HepG2 (cell line): ENCODE results near the gene LRRC55. TPM values are rescaled to one million over a fixed set of nuclear protein-coding genes. Genes with fewer than 3 reads are reported as not detected.

ENCODE experiments used
- ATAC-seq: fragments of 200-7000 bp; cut with Tn5 transposase; 3 replicates; pipeline ENCODE4 v1.9.1; 2020; ENCODE audit warnings: mild to moderate bottlenecking, moderate library complexity
- BruUV-seq: library from RNA; stranded (reverse); fragments of 400-500 nt; replicated peaks from 2 replicates; lab custom pipeline; 2021; lab: Mats Ljungman, UMichigan
- CTCF ChIA-PET: fragments of 300-600 bp; formaldehyde crosslinking; extraction: SDS; loops from one replicate; lab custom pipeline; 2021; ENCODE audit warnings: low total read pairs, inconsistent platforms, low intra/inter-chr PET ratio; lab: Yijun Ruan, JAX
- POLR2A ChIA-PET: fragments of 350-600 bp; sonication (Branson Sonifier 250); formaldehyde crosslinking; loops from one replicate; lab custom pipeline; 2020; ENCODE audit warnings: antibody characterized with exemption, inconsistent platforms; lab: Yijun Ruan, JAX
- DNase-seq: peaks from one replicate; pipeline ENCODE4 v3.0.0-alpha.2; 2015; ENCODE audit warnings: low spot score
- FAIRE-seq: peaks from 3 replicates; lab custom pipeline; 2011; peaks lifted over from hg19 to GRCh38; lab: Jason Lieb, UNC
- H2AFZ ChIP-seq: one replicate; pipeline ENCODE4 v1.6.1; 2011; ENCODE audit warnings: low read length, inconsistent platforms
- H3K27ac ChIP-seq: fragments of 300-600 bp; 3 replicates; pipeline ENCODE4 v1.8.0; 2011; ENCODE audit warnings: mixed run types, mild to moderate bottlenecking, mixed read lengths, low read length, inconsistent platforms; ENCODE audit not compliant: insufficient read depth; ENCODE audit errors: extremely low read length
- H3K27me3 ChIP-seq, 2 experiments: fragments of 200-600 bp in 1 of 2; 2 replicates in 1 of 2; 3 replicates in 1 of 2; pipeline versions ENCODE4 v1.6.0 to v1.8.0; 2011; ENCODE audit warnings: low read length in 2 of 2, mild to moderate bottlenecking in 2 of 2, moderate library complexity in 2 of 2, inconsistent platforms in 1 of 2; ENCODE audit not compliant: insufficient read depth in 2 of 2, control insufficient read depth in 1 of 2
- H3K36me3 ChIP-seq, 2 experiments: fragments of 200-600 bp in 1 of 2; replicated peaks in 1 of 2; 2 replicates in 1 of 2; 3 replicates in 1 of 2; pipeline versions ENCODE4 v1.5.1 to v1.8.0; 2011; ENCODE audit warnings: low read length in 2 of 2, inconsistent platforms in 1 of 2; ENCODE audit not compliant: insufficient read depth in 2 of 2, control insufficient read depth in 1 of 2
- H3K4me1 ChIP-seq: 2 replicates; pipeline ENCODE4 v1.5.1; 2012; ENCODE audit warnings: low read length, inconsistent platforms; ENCODE audit not compliant: insufficient read depth
- H3K4me2 ChIP-seq: 2 replicates; pipeline ENCODE4 v1.6.0; 2011; ENCODE audit warnings: low read depth, low read length, inconsistent platforms
- H3K4me3 ChIP-seq, 3 experiments: fragments of 200-600 bp in 1 of 3; sonication (generic), shearing (Covaris generic) in 1 of 3; replicated peaks in 1 of 3; 2 replicates each; pipeline ENCODE4 v1.5.1; 2011 to 2016; ENCODE audit warnings: low read length in 3 of 3, inconsistent platforms in 2 of 3, low read depth in 2 of 3, mild to moderate bottlenecking in 2 of 3, control low read depth in 1 of 3, mixed read lengths in 1 of 3; ENCODE audit not compliant: insufficient read depth in 1 of 3
- H3K79me2 ChIP-seq: one replicate; pipeline ENCODE4 v1.6.1; 2011; ENCODE audit warnings: low read length, inconsistent platforms; ENCODE audit not compliant: insufficient read depth
- H3K9ac ChIP-seq: 2 replicates; pipeline ENCODE4 v1.6.0; 2011; ENCODE audit warnings: mild to moderate bottlenecking, low read depth, low read length, inconsistent platforms; ENCODE audit not compliant: insufficient read depth
- H3K9me3 ChIP-seq: 2 replicates; pipeline ENCODE4 v1.5.1; 2012; ENCODE audit warnings: mild to moderate bottlenecking, low read length
- H4K20me1 ChIP-seq: 2 replicates; pipeline ENCODE4 v1.6.0; 2011; ENCODE audit warnings: inconsistent platforms, mild to moderate bottlenecking, low read length, moderate library complexity; ENCODE audit not compliant: insufficient read depth
- CC2D1A ChIP-seq: sonication (generic); formaldehyde crosslinking; IDR thresholded peaks from 2 replicates; pipeline ENCODE4 v1.8.1; 2023; ENCODE audit warnings: mild to moderate bottlenecking, missing genetic modification reagents
- FOXM1 ChIP-seq: sonication (generic); formaldehyde crosslinking; IDR thresholded peaks from 2 replicates; pipeline ENCODE4 v1.5.0; 2020; ENCODE audit warnings: missing genetic modification reagents
- MAFF ChIP-seq: IDR thresholded peaks from 2 replicates; pipeline ENCODE4 v1.6.1; 2011; ENCODE audit warnings: low read depth, low read length, improper control_type of control experiment
- MTA3 ChIP-seq: sonication (generic); formaldehyde crosslinking; IDR thresholded peaks from 2 replicates; pipeline ENCODE4 v1.4.0; 2020; ENCODE audit warnings: missing genetic modification reagents
- SCMH1 ChIP-seq: sonication (generic); formaldehyde crosslinking; IDR thresholded peaks from 2 replicates; pipeline ENCODE4 v1.9.0; 2021; ENCODE audit warnings: missing genetic modification reagents, mild to moderate bottlenecking, borderline replicate concordance
- ZBTB8A ChIP-seq: sonication (generic); formaldehyde crosslinking; IDR thresholded peaks from 2 replicates; pipeline ENCODE4 v1.4.0; 2020; ENCODE audit warnings: mild to moderate bottlenecking, low read depth, missing genetic modification reagents, borderline replicate concordance
- ZFP37 ChIP-seq: sonication (generic); formaldehyde crosslinking; IDR thresholded peaks from 2 replicates; pipeline ENCODE4 v1.4.0; 2020; ENCODE audit warnings: missing genetic modification reagents, borderline replicate concordance
- ZNF3 ChIP-seq: IDR thresholded peaks from 2 replicates; pipeline ENCODE4 v1.7.0; 2017; ENCODE audit warnings: inconsistent platforms
- ZNF367 ChIP-seq: sonication (generic); formaldehyde crosslinking; IDR thresholded peaks from 2 replicates; pipeline ENCODE4 v1.4.0; 2020; ENCODE audit warnings: missing genetic modification reagents, borderline replicate concordance
- ZNF484 ChIP-seq: sonication (generic); formaldehyde crosslinking; IDR thresholded peaks from 2 replicates; pipeline ENCODE4 v1.5.1; 2020; ENCODE audit warnings: mild to moderate bottlenecking, low read depth, missing genetic modification reagents, borderline replicate concordance
- WGBS: methylation state at CpG from one replicate; pipeline ENCODE4 v1.1.6; 2017; ENCODE audit warnings: low lambda C conversion rate; 5-methylcytosine and 5-hydroxymethylcytosine counted together
- in situ Hi-C: cut with HindIII; loops from 2 replicates; pipeline ENCODE4 v1.10.0; 2017; ENCODE audit warnings: low pct_unique_long_range_greater_than_20kb; ENCODE audit not compliant: extremely low pct_ligation_motif_present
- intact Hi-C: fragments of 100-400 bp; cut with micrococcal nuclease; formaldehyde crosslinking; loops from one replicate; pipeline ENCODE4 v1.10.0; 2022; ENCODE audit not compliant: unreplicated experiment
- polyA plus RNA-seq, 8 experiments: library from polyadenylated mRNA; depleted of rRNA in 3 of 8; stranded (reverse) in 7 of 8; unstranded in 1 of 8; fragments of >200 nt; fragmentation: Illumina TruSeq in 4 of 8; extraction: Trizol in 4 of 8; gene quantifications; 2 replicates each; pipeline versions ENCODE4 v1.2.1 to v1.2.3, GENCODE V29; 2011 to 2016; ENCODE audit warnings: low read depth in 4 of 8, missing spikeins in 1 of 8, mixed read lengths in 1 of 8; ENCODE audit not compliant: insufficient read depth in 1 of 8
- total RNA-seq, 5 experiments: library from RNA; depleted of rRNA; stranded (reverse); fragments of >200 nt; fragmentation: Illumina TruSeq; extraction: Trizol; gene quantifications; 2 replicates each; pipeline ENCODE4 v1.2.3, GENCODE V29; 2016; ENCODE audit warnings: low read depth in 1 of 5

Gene LRRC55
- total and polyA plus RNA-seq, 2 of the 13 experiments (the other 11 are each of a cell fraction or from before 2014, with no cell fraction given) = not detected

GRCh38 chr11:57144531-57145320 lies 37.0 kb upstream of the LRRC55 start:
- Histone ChIP-seq H3K4me2 (no peak overlapping the region), H3K9ac (no peak overlapping the region), H3K79me2 (no peaks in the 10 kb centered on the region), H4K20me1 (no peaks in the 10 kb centered on the region), H3K27me3 (peaks cover 0 to 10% of the 10 kb centered on the region in 2 experiments; a peak in 2 of 5 replicates), H2AFZ (no peak overlapping the region), H3K4me3 (no peak overlapping the region)
- POLR2A ChIA-PET = no interaction called here
- no TSS peak for BruUV-seq
- DNase-seq (no peak), FAIRE-seq (no peak)
- CTCF ChIA-PET = no interaction called here
- 5% methylated on average over 9 of the region's 9 CpGs for WGBS
- in situ Hi-C loops (no loop called here), intact Hi-C loops (no loop called here)
- TF ChIP-seq MTA3 (CRISPR knock-in tag) (no peak), SCMH1 (CRISPR knock-in tag) (no peak), FOXM1 (CRISPR knock-in tag) (no peak)
- TF ChIP-seq, all 625 proteins: peak for 0
- no peaks in the 10 kb centered on the region for H3K4me1 ChIP-seq
- no peaks in the 10 kb centered on the region for H3K9me3 ChIP-seq
- ATAC-seq = no peak
- no peaks in the 10 kb centered on the region for H3K36me3 ChIP-seq
- no peak overlapping the region for H3K27ac ChIP-seq

GRCh38 chr11:57146301-57146700 lies 35.5 kb upstream of the LRRC55 start:
- DNase-seq = no peak
- POLR2A ChIA-PET = no interaction called here
- ATAC-seq = no peak
- TF ChIP-seq ZNF367 (no peak), ZNF484 (CRISPR knock-in tag) (no peak), ZFP37 (no peak), CC2D1A (CRISPR knock-in tag) (no peak), ZNF3 (CRISPR knock-in tag) (no peak), MAFF (no peak), ZBTB8A (no peak)
- TF ChIP-seq, all 625 proteins: peak for 0
- H3K79me2 ChIP-seq = no peaks in the 10 kb centered on the region
- H3K27ac ChIP-seq = no peak overlapping the region
- peaks cover 0 to 10% of the 10 kb centered on the region in 2 experiments; a peak in 2 of 5 replicates for H3K27me3 ChIP-seq
- H3K4me3 ChIP-seq = no peak overlapping the region
- CTCF ChIA-PET = no interaction called here
- H4K20me1 ChIP-seq = no peaks in the 10 kb centered on the region
- no peaks in the 10 kb centered on the region for H3K36me3 ChIP-seq
- no peaks in the 10 kb centered on the region for H3K4me1 ChIP-seq
- 10% methylated on average over 2 of the region's 3 CpGs for WGBS
- intact Hi-C loops (no loop called here), in situ Hi-C loops (no loop called here)
- no peaks in the 10 kb centered on the region for H3K9me3 ChIP-seq
- H3K4me2 ChIP-seq = no peak overlapping the region
- FAIRE-seq = no peak
- no TSS peak for BruUV-seq
- H2AFZ ChIP-seq = no peak overlapping the region
- H3K9ac ChIP-seq = no peak overlapping the region
